Left colon (tissue), 2 donors: ENCODE measurements around the gene HECTD2. TPM values are rescaled to one million over a fixed set of nuclear protein-coding genes. Genes with fewer than 3 reads are reported as not detected.
"Not testable (repeated sequence)": the region's sequence is repeated elsewhere in the genome, so short reads cannot be mapped to it uniquely, and the experiment has no call there.

Experiments
- ATAC-seq: fragments of 200-7000 bp; cut with Tn5 transposase; one replicate; pipeline ENCODE4 v1.9.1; 2020; ENCODE audit warnings: mild to moderate bottlenecking, moderate library complexity
- DNase-seq, 2 donors: peaks; one replicate each; pipeline ENCODE4 v3.0.0-alpha.2; 2020
- intact Hi-C, 2 donors: fragments of 100-400 bp; cut with DNase I in 1 of 2; cut with micrococcal nuclease in 1 of 2; formaldehyde crosslinking; loops; one replicate each; pipeline versions ENCODE4 v1.11.2 to v1.14.0; 2022; cut with DNase I, micrococcal nuclease
- total RNA-seq, 2 donors: library from RNA; stranded (reverse); fragmentation: NEBNext Ultra II Directional; extraction: Animal tissue kit (Norgen Biotek cat#: 25700); gene quantifications; one replicate each; pipeline ENCODE4 v1.2.1, GENCODE V29; 2021
- donor health status: DM: no; HTN: no; CAD: no.
- donor health status: DM: yes; HTN: yes; CAD: no.

HECTD2 gene
- total RNA-seq, 2 donors from 2014 or later = 3.8 to 5.9 TPM

- intact Hi-C loops = no loop called here
- DNase-seq (no peak), ATAC-seq (no peak)
These were observed 109.9 kb downstream of the HECTD2 start for GRCh38 chr10:91519899-91520514.

DNA sequence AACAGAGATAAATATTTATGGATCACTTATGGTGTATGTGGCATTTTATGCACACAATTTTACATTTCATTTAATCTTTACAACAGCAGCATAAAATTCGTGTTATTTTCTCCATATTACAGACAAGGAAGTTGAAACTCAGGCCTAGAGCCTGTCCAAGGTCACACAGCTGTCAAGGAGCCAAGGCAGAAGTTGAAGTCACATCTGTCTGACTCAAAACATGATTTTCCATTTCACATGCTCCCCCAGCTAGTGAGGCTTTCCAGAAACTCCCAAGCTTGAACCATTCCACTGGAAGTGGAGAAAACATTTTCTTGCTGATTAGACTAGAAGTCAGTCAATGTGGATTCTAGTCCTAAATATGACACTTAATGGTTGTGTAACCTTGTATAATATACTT, 110.5 kb downstream of the HECTD2 start:
- ATAC-seq = peak; percentile 47
- peak; percentile 25 to 38 for DNase-seq

DNA sequence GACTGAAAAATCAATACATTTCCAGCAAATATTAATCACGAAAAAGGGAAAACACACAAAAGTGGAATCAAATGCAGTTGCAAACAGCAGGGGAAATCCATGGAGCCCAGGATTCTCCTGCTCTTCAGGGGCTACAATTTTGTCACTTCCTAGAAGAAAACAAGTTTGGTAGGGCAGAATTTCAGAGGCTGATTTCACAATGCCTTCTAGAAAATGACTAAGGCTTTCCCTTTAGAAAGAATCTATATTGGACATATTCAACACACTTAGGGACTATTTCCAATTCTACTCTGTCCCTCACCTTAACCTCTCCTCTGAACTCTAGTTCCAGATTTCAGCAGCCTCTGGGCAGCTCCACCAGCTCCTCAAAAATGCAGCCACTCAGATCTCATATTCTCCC, 111.3 kb downstream of the HECTD2 start:
- intact Hi-C loops = no loop called here
- no peak for ATAC-seq
- no peak for DNase-seq

More for the DNA sequence above, 110.5 kb downstream of the HECTD2 start:
- intact Hi-C loops = no loop called here

GRCh38 chr10:91525896-91526712, 116.0 kb downstream of the HECTD2 start:
- DNase-seq (no peak), ATAC-seq (no peak)
- intact Hi-C loops = no loop called here

- DNase-seq = no peak
- ATAC-seq = no peak
- intact Hi-C loops = no loop called here
These were observed 117.9 kb downstream of the HECTD2 start for GRCh38 chr10:91528080-91528479.

- DNase-seq (no peak), ATAC-seq (no peak)
- intact Hi-C loops = no loop called here
These were observed 118.6 kb downstream of the HECTD2 start for GRCh38 chr10:91528768-91529167.

DNA sequence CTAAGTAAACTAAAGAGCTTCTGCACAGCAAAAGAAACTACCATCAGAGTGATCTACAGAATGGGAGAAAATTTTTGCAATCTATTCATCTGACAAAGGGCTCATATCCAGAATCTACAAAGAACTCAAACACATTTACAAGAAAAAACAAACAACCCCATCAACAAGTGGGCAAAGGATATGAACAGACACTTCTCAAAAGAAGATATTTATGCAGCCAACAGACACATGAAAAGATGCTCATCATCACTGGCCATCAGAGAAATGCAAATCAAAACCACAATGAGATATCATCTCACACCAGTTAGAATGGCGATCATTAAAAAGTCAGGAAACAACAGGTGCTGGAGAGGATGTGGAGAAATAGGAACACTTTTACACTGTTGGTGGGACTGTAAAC, 124.6 kb downstream of the HECTD2 start:
- DNase-seq, ATAC-seq, intact Hi-C loops: not testable (repeated sequence)

DNA sequence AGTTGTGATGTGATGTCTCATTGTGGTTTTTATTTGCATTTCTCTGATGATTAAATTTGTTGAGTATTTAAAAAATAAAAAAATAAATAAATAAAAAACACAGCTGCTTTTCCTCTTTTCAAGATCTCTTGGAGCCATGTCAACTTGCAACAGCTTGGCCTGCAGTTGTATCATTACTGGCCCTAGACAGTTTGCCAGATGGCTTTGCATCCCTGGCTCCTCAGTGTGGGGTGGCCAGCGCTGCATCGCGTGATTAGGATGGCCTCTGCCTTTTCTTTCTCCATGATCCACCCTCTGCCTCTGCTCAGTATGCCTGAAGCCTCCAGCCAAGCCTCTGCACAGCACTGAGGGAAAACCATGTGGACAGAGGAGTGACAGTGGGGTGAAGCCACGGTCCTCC, 126.0 kb downstream of the HECTD2 start:
- intact Hi-C loops = no loop called here
- no peak for ATAC-seq
- DNase-seq = no peak

DNA sequence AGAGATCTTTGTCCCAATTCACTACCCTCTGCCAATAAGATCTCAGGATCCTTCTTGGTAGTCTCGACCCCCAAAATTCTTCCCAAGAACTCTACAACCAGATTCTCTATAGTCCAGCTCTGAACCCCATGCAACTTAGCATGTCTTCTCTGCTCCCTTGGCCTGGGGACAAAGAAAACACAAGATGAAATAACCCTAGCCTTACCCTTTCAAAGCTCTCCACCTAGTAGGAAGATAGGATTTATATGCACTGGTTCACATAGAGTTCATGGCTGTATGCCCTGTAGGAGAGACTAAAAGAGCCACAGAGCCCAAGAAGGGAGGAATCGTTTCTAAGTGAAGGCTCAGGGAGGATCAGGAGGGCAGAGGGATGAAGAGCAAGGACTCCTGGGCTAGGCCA, 126.6 kb downstream of the HECTD2 start:
- intact Hi-C loops = no loop called here
- no peak for DNase-seq
- ATAC-seq = no peak

DNA sequence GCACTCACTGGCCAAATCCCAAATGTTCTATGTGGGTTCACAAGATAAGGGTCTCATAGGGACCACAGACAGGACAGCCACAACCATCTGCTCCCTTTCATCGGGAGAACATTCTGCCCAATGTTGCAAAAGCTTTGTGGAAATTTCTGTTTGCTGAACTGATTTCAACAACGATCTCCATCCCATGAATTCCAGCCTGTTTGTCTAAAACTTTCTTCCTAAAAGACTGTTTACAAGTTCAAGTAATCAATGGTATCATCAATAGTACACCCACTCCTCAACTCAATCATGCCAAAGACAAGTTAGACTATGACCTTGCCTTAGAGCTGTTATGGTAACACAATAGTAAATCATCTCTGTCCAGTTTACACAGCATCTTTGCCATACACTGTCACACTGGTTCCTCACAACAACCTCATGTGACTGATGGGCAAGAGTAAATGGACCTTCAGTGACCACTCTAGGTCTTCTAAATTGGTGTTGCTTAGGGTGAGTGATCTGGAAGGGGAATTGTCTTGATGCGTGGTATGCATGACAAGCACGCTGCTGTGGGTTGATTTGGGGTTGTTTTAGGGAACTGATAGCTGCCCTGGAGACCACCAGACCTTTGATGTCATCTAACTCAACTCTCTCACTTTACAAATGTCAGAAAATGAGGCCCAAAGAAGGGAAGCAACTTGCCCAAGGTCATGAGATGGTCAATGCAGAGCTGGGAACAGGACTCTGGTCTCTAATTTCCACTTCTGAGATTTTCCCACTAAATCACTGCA, 127.7 kb downstream of the HECTD2 start:
- ATAC-seq (no peak), DNase-seq (no peak)
- intact Hi-C loops = no loop called here

DNA sequence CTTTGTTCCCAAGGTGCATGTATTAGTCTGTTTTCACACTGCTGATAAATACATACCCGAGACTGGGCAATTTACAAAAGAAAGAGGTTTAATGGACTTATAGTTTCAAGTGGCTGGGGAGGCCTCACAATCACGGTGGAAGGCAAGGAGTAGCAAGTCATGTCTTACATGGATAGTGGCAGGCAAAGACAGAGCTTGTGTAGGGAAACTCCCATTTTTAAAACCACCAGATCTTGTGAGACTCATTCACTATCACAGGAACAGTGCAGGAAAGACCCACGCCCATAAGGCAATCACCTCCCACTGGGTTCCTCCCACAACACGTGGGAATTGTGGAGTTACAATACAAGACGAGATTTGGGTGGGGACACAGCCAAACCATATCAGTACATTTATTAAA, 129.8 kb downstream of the HECTD2 start:
- DNase-seq (no peak), ATAC-seq (no peak)
- intact Hi-C loops = no loop called here

GRCh38 chr10:91540733-91541132, 130.6 kb downstream of the HECTD2 start:
- intact Hi-C loops = no loop called here
- DNase-seq (no peak), ATAC-seq (no peak)

DNA sequence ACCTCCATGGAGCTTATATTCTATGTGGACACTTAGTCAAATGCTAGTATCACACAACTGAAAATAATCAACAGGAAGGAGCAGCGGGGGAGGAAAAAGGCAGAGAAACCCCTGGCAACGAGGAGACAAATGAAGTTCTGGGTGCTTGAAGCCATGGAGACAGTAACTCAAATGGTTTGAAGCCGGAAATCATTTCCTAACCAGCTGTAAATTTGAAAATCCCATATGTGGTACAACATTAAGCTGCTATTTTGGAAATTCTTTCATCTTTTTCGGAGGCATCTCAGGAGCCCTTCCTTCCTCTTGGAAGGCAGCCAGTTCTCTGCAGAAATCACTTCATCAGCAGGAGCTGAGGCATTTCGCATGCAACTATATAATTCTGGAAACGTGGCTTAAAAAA, 131.3 kb downstream of the HECTD2 start:
- no peak for ATAC-seq
- DNase-seq = no peak
- intact Hi-C loops = no loop called here

DNA sequence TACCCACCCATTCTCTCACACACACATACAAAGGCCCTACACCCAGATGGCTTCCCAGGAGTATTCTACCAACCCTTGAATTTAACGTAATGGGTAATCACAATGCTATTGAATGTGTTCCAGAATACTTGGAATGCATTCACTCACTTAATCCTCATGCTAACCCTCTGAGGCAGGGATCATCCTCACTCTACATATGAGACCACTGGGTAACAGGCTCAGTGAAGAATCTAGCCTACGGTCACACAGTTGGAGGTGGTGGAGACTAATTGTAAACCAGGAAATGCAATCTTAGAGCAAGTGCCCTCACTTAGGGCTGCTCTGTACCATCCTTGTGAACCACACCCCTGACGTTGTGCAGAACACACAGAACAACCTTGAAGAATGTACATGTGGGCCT, 135.2 kb downstream of the HECTD2 start:
- DNase-seq (no peak), ATAC-seq (no peak)
- intact Hi-C loops = no loop called here

DNA sequence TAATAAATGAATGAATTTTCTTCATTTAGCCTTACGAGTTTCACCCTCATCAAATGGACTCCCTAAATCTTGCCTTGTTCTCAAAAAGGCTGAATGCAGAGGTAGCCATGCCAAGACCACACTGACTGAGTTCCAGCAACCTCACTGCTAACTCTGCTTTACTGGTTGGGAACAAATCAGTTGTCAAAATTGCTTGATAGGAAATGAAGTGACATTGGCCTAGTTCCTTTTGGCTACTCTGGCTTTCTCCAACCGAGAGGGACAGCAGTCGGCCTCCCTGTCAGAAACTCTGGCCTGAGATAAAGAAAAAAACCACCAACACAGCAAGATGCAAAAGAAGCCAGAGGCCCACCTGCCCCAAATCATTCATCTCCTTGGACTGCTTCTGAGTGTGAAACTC, 135.7 kb downstream of the HECTD2 start:
- intact Hi-C loops = no loop called here
- ATAC-seq (no peak), DNase-seq (no peak)

DNA sequence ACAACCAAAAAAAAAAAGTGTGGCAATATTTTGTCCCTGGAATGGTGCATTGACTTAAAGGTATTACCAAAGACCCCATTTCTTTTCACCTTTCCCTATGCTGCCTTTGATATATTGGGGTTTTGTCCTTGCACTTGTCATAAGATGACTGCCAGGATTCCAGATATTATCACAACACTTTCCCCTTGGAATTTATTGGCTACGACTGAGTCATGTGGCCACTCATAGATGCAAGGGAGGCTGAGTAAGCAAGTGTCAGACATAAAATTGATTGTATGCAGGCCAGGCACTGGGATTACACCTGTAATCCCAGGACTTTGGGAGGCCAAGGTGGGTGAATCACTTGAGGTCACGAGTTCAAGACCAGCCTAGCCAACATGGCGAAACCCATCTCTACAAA, 139.1 kb downstream of the HECTD2 start:
- no peak for DNase-seq
- intact Hi-C loops = no loop called here
- no peak for ATAC-seq

GRCh38 chr10:91550021-91550420, 139.9 kb downstream of the HECTD2 start:
- ATAC-seq (no peak), DNase-seq (no peak)
- intact Hi-C loops = loop anchor here in 1 of 2 donors (10.0 kb wide), 1 partner anchor 55 kb away; no protein-coding TSS in a partner anchor

- ATAC-seq (peak; percentile 26), DNase-seq (peak in 1 of 2 donors; percentile 19)
- intact Hi-C loops = loop anchor here in 1 of 2 donors (10.0 kb wide), 1 partner anchor 57 kb away; no protein-coding TSS in a partner anchor
These were observed 141.7 kb downstream of the HECTD2 start for GRCh38 chr10:91551856-91552255.

DNA sequence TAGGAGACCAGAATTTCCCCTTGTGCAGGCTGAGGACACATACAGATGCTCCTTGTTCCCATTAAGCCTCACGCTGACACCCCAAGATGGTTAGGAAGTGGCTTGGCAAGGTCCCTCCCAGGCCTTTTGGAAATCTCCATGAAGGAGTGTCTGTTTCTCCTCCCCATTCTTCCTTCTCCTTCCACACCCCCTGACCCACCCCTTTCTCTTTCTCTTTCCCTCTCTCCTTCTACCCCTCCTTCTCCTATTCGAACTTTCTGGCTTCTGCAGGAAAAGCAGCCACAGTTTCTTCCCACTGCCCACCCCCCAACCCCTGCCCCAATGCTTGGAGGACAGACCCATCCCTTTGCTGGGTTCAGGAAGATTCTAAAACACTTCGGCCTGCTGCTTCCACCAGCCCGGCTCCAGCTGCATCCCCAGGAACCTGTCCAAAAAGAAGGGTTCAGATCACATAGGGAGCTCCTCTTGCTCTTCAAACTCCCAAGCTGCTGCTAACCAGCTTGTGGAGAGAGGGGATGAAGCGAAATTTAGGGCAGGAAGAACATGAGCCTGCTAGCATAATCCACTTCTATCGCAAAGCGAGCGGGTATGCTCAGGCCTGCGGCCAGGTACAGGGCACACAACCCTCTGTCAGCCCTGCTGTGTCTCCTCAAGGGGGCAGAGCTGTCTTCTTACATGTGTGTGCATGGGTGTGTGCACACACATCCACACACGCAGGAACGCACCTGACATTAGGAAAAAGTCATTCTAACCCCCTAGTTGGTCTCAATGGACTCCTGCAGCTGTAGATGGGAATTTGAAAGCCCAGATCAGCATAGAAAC, 142.3 kb downstream of the HECTD2 start:
- ATAC-seq = no peak
- intact Hi-C loops = loop anchor here in 1 of 2 donors (10.0 kb wide), 1 partner anchor 58 kb away; no protein-coding TSS in a partner anchor
- peak in 1 of 2 donors; percentile 19 for DNase-seq
